ENCODE measurements around the gene TSPAN18.

The TSPAN18 gene

DNA sequence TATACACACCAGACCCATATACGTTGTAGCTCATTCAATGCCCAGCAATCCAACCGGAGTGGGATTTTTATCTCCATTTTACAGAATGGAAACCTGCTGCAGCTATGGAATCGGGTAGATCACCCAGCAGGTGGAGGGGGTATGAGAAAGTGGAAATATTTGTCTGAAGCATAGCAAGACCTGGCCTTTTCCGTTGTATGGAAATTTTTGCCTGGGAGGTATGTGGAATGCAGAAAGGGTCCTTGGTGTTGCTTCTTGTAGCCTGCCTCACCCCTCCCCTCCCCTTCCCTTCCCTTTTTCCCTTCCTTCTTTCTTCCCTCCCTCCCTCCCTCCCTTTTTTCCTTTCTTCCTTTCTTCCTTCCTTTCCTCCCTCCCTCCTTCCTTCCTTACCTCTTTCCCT is 15.2 kb downstream of the TSPAN18 start:
- no peak for DNase-seq

DNA sequence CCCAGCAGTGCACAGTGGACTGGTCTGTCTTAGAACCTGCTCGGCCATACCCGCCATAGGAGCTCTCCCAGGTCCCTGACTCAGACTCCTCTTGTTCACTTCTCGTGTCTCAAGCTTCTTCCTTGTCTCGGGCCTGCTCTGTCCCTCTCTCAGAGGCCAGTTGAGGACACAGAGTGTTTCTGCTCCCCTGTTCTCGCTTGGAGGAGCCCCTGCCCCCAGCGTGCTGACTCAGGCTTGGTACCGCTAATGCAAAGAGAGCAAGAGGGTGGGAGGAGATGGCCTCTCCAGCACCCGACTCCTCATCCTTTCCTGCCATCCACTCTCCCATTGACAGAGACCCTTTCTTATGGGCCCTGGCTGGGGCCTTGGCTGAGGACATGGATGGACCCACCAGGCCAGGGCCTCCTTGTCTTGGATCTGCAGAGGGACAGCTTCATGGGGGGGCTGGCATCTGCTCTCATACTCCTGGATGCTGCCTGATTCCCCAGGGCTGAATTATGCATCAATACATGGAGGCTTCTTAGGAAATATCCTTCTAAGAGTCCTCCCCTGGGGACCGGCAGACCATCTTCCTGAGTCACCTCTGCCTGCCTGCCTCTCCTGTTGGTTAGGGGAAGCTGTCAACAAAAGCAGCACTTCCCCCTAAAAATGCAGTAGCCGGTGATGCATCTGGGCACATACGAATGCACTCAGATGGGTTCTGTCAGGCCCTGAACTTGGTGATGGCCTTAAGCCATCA is 15.9 kb downstream of the TSPAN18 start:
- DNase-seq: no peak

DNA sequence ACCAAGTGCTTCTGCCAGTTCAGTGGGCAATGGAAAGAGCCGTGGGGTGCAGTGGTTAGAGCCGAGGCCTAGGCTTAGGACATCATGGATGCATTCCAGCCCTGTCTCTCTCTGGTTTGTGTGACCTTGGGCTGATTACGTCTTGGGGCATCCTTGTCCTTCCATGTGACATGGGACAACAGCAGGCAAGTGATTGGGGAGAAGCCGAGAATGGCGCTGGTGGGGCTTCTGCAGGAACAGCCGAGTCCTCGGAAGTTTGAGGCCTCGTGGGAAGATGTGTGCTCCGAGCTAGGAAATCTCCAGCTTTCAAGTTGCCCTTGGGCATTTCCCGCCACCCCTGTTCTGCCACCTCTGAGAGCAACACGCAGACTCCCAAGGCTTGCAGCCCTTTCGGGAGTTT is 16.6 kb downstream of the TSPAN18 start:
- no peak for DNase-seq

DNA sequence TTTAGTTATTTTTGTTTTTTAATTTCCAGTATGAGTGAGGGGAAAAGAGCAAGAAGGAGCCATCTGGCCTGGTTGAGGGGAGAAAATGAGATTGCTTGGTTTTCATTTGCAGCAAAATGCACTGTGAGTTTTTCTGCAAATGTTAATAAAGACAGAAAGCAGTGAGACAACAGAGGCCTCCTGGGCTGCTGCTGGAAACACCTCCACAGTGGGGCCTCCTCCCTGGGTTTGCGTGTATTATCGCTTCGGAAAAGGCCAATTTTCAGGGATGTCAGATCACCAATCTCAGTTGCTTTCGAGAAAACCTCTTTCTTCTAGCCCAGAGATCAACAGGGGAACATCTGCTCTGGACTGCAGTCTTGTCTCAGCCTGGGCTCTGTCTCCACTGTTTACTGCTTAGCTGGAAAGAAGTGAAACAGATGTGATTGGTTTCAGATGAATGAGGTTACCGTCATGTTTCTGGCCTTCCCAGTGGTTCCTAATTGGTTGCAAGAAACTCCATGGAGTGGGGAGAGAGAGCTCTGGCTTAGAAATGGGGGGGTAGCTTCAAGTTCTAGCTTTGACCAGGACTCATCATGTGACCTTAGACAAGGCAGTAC is 17.3 kb downstream of the TSPAN18 start:
- DNase-seq: no peak

DNA sequence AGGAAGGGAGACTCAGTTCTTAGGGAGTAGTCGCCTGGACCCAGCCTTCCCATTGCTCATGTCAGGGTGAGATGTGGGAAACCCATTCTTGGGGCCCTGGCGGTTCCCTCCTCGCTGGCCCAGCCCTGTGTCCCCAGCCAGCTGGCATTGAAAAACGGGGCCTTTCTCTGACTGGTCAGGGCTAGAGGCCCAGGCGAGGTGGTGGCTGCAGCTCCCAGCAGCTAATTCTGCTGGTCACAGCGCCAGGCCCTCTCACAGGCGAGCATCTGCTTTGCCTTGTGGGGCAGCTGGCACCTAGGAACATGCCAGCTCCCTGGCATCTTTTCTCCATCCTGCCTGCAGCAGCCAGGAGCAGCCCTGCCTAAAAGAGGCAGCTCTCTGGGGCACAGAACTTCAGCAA is 20.1 kb downstream of the TSPAN18 start:
- no peak for DNase-seq

DNA sequence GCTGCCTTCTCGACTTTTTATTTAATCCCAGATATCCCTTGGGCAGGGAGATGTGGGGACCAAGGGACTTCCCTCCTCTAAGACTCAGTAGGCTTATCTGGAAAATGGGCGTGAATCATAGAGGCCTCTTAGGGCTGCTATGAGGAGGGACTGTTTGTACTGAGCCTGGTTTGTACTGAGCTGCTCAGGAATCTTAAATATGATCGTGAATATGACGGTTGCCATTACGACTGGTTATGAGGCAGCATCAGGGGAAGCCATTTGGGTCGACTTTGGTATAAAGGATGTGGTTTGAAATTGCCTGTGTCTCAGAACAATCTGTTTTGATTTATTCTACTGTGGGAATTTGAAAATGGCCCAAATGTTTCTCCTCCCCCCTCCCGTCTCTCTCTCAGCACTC is 20.6 kb downstream of the TSPAN18 start:
- no peak for DNase-seq

DNA sequence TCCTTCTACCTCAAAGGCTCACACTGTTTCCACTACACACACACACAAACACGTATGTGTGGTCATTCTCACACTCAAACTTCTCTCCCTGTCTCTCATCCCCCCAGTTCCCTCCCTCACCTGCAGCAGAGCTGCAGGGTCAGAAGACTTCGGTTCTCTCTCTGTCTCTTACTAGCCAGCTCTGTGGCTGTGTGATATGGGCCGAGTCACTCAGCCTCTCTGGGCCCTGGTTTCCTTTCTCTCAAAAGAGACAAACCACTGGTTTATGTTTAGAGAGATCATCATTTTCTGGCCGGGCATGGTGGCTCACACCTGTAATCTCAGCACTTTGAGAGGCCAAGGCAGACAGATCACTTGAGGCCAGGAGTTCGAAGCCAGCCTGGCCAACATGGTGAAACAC is 21.1 kb downstream of the TSPAN18 start:
- DNase-seq: no peak

DNA sequence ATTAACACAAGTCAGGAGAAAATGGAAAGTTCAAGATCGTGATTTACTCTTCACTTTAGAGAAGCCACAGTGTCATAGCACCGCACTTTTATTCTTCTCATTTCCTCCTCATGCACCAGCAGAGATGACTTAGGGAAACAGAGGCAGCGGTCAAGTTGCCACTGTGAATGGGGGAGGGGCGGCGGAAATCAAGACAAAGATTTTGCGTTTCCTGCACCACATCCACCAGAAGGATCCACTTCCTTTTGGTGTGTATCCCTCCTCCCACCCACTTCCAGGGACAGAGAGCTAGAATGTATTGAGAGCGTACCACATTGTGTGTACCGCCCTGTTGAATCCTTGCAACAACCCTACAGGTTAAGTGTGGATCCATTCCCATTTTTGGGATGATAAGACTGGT is 21.8 kb downstream of the TSPAN18 start:
- DNase-seq: no peak

DNA sequence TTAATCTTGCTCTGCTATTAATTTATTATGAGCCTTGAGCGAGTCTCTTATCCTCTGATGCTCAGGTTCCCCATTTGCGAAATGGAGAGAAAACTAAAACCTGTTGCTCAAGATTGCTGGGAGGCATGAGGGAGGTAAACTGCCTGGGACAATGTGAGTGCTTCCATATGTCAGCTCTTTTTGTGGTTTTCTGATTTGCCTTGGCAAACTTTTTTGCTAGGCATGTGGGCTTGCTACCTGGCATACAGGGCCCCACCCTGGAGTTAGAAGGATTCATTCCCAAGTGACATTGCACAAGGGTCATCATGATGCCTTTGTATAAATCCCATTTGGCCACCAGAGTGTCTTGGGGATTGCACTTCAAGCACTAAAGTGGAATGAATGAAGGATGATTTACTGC is 22.4 kb downstream of the TSPAN18 start:
- DNase-seq: no peak

DNA sequence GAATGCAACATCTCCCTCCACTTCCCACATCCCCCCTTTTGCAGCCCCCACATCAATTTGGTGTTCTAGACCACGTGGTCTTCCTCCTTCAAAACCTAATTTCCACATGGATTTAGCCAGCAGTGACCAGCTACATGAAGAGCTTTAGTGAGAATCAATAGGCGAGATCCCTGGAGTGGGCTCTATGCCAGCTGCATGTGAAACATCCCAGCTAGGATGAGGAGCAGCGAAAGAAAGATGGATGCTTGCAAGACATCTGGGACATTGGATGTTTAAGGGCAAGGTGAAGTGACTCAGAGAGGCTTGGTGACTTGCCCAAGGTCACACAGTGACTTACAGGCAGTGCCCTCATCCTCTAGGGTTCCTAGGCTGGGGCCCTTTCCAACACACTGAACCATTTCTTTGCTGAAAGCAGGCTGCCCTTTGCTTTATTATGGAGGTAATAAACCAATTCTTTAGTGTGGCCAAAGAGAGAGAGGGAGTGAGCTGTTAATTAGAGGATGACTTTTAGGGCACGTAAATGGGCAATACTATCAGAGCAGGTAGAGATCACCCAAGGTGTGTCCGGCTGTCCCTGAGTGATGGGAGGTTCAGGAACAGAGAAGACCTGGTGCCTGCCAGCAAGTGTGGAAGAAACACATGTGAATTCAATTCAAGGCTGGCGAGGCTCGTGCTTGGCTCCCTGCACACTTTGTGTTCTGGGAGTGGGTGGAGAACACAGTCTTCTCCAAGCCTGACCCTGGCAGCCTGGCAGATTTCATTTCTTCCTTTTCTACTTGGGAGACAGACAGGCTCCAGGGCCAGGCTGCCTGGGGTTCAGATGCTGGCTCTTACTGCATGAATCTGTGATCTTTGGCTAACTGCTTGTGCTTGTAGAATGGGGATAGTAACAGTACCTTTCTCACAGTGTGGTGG is 24.0 kb downstream of the TSPAN18 start:
- no peak for DNase-seq

DNA sequence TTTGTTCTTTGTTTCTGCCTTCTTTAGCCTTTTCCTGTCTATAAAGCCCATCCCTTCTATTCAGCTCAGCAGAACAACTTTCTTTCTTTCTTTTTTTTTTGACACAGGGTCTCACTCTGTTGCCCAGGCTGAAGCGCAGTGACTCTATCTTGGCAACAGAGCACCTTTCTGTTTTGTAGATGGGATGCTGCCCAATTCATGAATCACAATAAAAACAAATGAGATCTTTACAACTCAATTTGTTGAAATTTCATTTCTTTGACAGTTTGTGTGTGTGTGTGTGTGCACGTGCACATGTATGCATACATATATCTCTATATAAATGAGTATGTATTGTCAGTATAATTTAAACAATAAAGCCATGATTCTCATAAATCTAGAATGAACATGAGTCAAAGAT is 25.5 kb downstream of the TSPAN18 start:
- DNase-seq: no peak

DNA sequence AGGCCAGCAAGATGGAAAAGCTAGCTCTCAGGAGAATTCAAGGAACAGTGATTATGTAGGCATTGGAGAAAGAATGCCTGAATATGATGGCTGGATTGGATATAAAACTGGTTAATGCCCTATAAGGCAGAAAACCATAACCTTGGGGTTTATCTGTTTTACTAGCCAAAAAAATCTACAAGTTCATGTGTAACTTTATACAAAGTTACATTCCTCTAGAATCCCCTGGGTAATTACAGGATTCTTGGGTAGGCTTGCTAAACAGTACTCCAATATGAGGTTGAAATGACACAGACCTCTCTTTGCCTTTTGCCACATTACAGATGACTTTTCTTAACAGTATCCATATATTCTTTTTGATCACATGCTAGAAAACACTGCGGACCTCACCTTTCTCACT is 26.0 kb downstream of the TSPAN18 start:
- DNase-seq: no peak

DNA sequence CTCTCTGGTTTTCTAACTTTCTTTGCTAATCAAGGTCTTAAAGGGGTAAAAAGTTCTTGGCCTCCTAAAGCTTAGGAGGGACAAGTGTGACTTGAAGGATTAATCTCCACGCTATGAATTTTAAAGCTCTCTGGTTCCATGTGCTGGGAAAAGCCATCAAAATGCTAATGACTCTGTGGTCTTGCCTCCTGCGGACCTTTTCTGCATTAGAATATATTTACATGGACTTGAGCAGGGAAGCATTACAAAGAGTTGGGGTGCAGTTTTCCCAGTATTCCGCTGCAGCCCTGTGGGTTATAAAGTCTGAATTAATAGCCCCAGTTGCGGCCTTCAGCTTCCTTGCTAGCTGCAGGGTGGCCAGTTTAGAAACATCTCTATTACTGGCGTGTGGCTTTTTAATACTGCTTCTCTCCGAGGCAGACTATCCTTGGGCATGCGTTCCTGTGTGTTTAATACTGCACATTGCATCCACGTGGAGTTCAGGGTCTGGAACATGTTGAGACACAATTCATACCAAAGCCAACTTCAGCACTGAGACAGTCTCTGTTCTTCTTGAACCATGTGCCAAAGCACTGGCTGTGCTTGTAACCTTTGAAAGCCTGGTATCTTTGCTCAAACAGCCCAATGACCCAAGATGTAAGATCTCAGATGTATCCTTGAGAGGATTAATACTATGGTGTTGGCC is 27.3 kb downstream of the TSPAN18 start:
- DNase-seq: no peak

DNA sequence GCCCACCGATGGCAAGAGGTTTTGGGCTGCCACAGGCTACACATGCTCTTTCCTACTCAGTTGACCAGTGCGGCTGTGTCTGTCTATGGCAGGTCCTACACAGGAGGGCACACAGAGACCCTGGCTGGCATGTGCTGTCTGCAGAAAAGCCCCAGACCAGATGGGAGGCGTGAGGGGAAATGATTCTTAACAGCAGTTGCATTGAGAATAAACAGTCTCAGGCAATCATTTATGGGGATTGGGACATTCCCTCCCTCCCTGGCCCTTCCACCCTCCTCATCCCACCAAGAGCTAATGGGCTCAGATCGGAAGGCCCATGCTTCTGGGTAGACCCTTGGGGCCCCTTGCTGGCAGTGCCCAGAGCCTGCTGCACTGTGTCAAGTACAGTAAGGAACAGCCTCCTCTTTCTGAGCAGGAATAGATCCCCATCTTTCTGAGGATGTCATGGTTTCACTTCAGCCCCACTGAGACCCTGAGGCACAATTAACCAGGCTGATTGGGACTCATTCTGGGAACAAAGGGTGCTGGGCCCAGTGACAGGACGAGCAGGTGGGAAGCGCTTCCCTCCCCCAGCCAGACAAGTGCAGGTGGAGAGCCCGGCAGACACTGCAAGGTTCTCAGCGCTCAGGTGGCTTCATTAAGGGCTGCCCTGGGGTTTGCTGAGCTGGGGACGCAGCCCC is 28.3 kb downstream of the TSPAN18 start:
- DNase-seq: no peak

DNA sequence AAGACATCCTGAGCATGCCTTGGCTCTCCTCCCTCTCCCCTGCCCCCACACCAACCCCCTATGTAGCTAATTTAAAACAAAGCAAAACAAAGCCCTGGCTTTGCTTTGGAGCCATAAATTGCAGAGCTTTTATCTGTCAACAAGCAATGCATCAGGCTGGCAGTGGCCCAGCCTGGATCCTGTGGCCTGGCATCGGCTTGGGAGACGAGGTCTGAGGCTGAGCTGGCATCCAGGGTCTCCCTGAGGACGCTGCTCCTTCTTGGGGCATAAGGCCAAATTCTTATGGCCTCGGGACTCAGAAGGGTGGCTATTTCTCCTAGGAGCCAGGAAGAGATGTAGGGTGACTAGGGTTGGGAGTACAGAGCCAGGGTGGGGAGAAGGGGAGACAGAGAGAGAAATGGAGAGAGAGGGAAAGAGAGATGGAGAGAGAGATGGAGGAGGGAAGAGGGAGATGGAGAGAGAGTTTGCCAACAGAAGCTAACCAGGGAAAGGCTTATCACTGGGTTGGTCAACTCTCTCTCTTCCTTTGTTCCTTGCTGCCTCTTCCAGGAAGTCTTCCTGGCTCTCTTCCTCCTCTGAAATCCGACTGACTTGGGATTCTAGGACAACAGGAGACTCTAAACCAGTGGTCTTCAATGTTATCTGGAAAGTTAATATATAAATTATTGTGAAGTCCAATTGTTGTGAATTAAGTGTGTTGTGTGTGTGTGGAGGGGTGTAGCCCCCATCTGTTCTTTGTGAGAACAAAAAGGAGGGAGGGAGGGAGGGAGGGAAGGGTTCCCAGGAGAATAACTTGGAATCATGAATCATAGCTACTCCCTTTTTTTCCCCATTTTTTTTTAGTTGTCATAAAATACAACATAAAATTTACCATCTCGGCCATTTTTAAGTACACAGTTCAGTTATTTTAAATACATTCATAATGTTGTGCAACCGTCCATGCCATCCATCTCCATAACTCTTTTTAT is 29.1 kb downstream of the TSPAN18 start:
- no peak for DNase-seq

DNA sequence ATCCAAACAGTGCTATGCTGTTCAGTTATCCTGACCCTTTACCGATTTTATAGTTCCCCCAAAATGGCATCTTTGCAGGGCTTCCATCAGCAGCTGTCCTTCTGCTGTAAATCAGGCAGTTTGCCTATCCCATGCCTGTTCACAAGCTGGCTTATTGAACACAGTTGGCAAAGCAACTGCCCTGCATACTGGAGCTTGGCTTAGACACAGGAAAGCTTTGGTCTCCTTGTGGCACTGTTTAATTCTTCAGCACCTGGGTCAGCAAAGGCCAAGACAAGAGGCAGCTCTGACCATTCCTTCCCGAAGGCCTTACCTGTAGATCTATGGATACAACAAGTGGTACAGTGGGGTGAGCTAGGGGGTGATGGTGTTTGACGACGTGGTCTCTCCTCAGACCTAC is 32.2 kb downstream of the TSPAN18 start:
- no peak for DNase-seq

DNA sequence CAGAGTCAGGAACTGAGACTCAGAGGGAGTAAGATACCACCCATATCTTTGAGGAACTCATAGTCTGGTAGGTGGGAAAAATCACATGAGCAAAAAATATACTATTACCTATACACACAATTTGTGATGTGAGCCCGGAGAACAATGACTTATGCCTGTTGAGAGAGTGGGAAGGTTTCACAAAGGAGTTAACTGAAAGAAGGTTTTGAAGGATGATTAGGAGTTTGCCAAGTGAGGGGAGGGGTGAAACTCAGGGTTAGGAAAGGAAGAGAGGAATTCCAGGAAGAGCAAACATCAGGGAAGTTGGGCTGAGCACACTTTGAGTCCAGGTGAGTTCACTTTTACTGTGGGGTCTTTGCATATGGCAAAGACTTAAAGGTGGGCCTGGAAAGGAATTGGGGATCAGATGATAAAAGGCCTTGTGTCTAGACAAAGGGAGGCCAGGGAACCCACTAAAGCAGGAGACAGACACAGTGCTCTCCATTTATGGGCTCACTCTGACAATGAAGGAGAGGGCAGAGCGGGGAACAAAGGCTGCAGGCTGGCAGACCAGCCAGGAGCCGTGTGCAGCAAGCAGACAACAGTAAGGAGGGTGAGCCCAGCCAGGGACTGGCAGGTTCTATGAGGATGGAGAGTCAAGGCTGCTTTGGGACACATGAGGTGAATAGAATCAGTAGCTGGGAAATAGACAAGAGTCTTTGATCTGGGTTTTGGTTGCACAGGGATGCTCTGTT is 33.1 kb downstream of the TSPAN18 start:
- no peak for DNase-seq

DNA sequence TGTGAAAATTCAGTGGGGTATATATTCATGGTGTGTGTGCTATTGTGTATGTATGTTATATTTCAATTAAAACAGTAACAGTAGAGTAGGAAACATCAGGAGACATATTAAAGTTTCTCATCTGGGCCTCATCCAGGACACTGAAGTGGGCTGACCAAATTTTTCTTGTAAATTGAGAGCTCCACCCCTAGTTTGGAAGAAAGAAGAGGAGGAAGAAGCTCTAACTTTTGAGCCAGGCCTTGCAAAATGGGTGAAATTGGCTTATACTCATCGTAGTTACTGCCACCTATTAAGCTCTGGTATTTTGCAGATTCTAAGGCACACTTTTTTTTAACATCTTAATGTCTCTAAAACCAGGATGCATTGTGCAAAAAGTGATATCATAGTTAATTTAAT is 33.7 kb downstream of the TSPAN18 start:
- no peak for DNase-seq

DNA sequence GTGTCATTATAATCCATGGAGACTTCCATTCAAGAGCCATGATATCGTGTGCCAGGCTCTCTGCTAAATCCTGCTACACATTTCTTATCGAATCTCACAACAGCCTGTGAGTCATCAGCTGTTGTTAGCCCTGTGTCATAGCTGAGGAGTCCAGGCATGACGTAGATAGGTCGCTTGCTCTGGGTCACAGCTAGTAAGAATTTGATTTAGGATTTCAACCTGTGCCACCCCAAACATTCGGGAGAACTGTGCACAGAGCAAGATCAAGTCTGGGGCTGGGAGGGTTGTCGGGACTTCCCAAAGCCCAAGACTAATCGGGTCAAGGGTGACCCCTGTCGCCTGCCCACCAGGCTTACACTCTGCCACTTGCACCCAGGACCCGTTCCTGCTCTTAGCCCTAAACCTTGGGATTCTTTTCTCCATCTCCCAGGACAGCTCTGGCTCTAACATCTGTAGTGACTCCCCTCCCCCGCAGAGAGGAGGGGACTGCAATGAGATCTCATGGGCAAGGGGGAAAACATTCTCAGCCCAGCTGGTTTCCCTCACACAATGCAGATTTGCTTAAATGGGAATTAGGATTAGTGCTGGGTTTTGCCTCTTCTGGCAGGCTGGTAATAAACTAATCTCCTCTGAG is 34.3 kb downstream of the TSPAN18 start:
- DNase-seq: no peak

DNA sequence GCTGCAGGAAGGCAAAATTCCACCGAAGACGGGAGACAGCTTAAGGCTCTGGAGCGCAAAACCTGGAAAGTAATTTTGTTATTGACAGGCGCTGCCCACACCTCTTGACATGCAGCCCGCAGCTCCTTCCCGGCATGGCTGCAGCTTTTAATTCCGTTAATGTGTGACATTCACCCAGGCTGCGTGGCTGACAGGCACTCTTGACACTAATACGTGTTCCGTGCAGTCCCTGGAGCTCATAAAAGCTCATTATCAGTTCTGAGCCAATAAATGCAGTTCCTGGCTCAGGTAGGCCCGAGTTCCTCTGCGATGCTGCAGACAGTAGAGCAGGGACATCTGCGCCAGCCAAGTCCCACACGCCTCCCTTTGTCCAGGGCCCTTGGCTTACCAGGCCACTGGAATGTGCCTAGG is 34.8 kb downstream of the TSPAN18 start:
- no peak for DNase-seq
